Common myeloid progenitor, CD34-positive (primary cell): Measurements from ENCODE around the gene SNAI3.
A peak's percentile ranks its signal among the peaks of the same experiment; 100 is the strongest.

ENCODE experiments used
- CTCF ChIA-PET: fragments of 350-600 bp; sonication (Branson Sonifier 250); formaldehyde crosslinking; loops from one replicate; lab custom pipeline; 2021; ENCODE audit warnings: antibody characterized with exemption; lab: Charles Lee
- POLR2A ChIA-PET: fragments of 350-600 bp; sonication (Branson Sonifier 250); formaldehyde crosslinking; loops from one replicate; lab custom pipeline; 2021; ENCODE audit warnings: antibody characterized with exemption; lab: Charles Lee
- DNase-seq, 3 donors: peaks; one replicate each; pipeline versions ENCODE4 v3.0.0 to v3.0.0-alpha.2; 2013
- H3K27ac ChIP-seq, 2 experiments: 1 replicate in 1 of 2; 2 replicates in 1 of 2; pipeline ENCODE4 v1.7.0; 2013; ENCODE audit warnings: inconsistent platforms in 2 of 2, low read length in 2 of 2, mild to moderate bottlenecking in 2 of 2, low read depth in 1 of 2, moderate library complexity in 1 of 2; ENCODE audit not compliant: severe bottlenecking in 2 of 2, insufficient read depth in 1 of 2, poor library complexity in 1 of 2
- H3K27me3 ChIP-seq, 5 experiments: replicated peaks in 2 of 5; 1 replicate in 3 of 5; 2 replicates in 2 of 5; pipeline versions ENCODE4 v1.6.1 to v1.7.0; 2013; ENCODE audit warnings: low read length in 4 of 5, mild to moderate bottlenecking in 2 of 5, moderate library complexity in 2 of 5, inconsistent platforms in 1 of 5; ENCODE audit not compliant: insufficient read depth in 5 of 5, control insufficient read depth in 4 of 5
- H3K36me3 ChIP-seq, 4 experiments: 1 replicate in 2 of 4; 2 replicates in 2 of 4; pipeline versions ENCODE4 v1.6.1 to v1.7.0; 2013; ENCODE audit warnings: low read length in 3 of 4, control low read depth in 1 of 4, mild to moderate bottlenecking in 1 of 4; ENCODE audit not compliant: control insufficient read depth in 4 of 4, insufficient read depth in 4 of 4
- H3K4me1 ChIP-seq, 4 experiments: 1 replicate in 3 of 4; 2 replicates in 1 of 4; pipeline versions ENCODE4 v1.6.1 to v1.7.1; 2013; ENCODE audit warnings: low read length in 3 of 4, mild to moderate bottlenecking in 3 of 4, control low read depth in 1 of 4, inconsistent platforms in 1 of 4, moderate library complexity in 1 of 4; ENCODE audit not compliant: control insufficient read depth in 4 of 4, insufficient read depth in 4 of 4; ENCODE audit errors: control extremely low read depth in 1 of 4
- H3K4me3 ChIP-seq, 7 experiments: 1 replicate in 4 of 7; 2 replicates in 3 of 7; pipeline versions ENCODE4 v1.5.1 to v1.7.0; 2013; ENCODE audit warnings: mild to moderate bottlenecking in 7 of 7, low read length in 6 of 7, moderate library complexity in 6 of 7, inconsistent platforms in 2 of 7, low read depth in 2 of 7, control low read depth in 1 of 7; ENCODE audit not compliant: insufficient read depth in 4 of 7, control insufficient read depth in 1 of 7; ENCODE audit errors: extremely low read depth in 1 of 7
- H3K9me3 ChIP-seq, 5 experiments: 1 replicate in 4 of 5; 2 replicates in 1 of 5; pipeline versions ENCODE4 v1.6.1 to v1.7.1; 2013; ENCODE audit warnings: low read length in 4 of 5, mild to moderate bottlenecking in 2 of 5, inconsistent platforms in 1 of 5, low read depth in 1 of 5, moderate library complexity in 1 of 5; ENCODE audit not compliant: control insufficient read depth in 4 of 5, insufficient read depth in 2 of 5; ENCODE audit errors: control extremely low read depth in 1 of 5
- WGBS: methylation state at CpG from one replicate; pipeline ENCODE4 v1.1.5; 2013; ENCODE audit not compliant: insufficient coverage; 5-methylcytosine and 5-hydroxymethylcytosine counted together

The SNAI3 gene

DNA sequence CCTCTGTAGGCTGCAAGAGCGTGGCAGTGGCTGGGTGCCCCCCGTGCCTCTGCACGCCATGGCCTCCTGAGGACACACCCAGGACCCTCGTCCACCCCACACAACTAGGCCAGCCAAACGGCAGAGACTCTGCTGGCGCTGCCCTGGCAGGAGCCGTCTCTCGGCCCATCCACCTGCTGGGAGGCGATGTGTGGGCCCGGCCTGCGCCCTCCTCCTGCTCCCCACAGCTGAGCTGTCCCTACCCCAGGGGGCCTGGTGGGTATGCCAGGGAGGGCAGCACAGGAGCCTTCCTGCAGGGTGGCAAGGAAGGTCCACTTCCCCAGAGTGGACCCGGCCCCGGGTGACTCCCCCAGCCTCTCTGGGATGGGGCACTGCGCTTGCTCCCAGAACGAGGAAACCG lies 12.9 kb upstream of the SNAI3 start:
- CTCF ChIA-PET: interaction anchor here (2.0 to 3.6 kb wide), 2 partner anchors 11 to 14 kb away, joined by 7 to 24 read pairs; no protein-coding TSS in a partner anchor
- H3K4me1 ChIP-seq: peaks cover 2 to 62% (median 56%) of the 10 kb centered on the region in 4 experiments
- peaks cover 0 to 70% (median 40%) of the 10 kb centered on the region in 4 experiments for H3K36me3 ChIP-seq
- no peak overlapping the region for H3K27ac ChIP-seq
- WGBS: 95% methylated on average over 14 of the region's 16 CpGs
- no peak overlapping the region for H3K4me3 ChIP-seq
- H3K9me3 ChIP-seq: no peaks in the 10 kb centered on the region
- H3K27me3 ChIP-seq: no peaks in the 10 kb centered on the region
- POLR2A ChIA-PET: no interaction called here
- DNase-seq: no peak

DNA sequence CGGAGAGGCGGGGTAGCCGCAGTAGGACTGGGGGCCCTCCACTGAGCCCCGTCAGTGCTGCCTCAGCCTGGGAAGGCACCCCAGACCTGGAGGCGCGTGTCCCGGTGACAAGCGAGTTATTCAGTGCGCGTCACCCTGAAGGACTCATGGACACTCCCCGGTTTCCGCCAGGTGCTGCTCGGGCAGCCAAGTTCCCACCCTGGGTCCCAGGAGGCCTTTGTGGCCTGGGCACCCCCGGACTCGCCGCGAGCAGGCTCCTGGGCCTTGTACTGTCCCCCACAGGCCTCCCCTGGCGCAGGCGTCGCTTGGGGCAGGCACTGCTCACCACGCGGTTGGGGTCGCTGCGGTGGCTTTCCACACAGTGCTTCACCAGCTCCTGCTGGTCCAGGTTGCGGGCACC lies 12.3 kb upstream of the SNAI3 start:
- Histone ChIP-seq H3K9me3 (no peaks in the 10 kb centered on the region), H3K27me3 (no peaks in the 10 kb centered on the region), H3K27ac (no peak overlapping the region), H3K36me3 (peaks cover 0 to 70% (median 40%) of the 10 kb centered on the region in 4 experiments), H3K4me1 (peaks cover 0 to 62% (median 54%) of the 10 kb centered on the region in 4 experiments), H3K4me3 (no peak overlapping the region)
- DNase-seq: no peak
- CTCF ChIA-PET: interaction anchor here (2.0 kb wide), 1 partner anchor 14 kb away, joined by 7 read pairs; no protein-coding TSS in a partner anchor
- POLR2A ChIA-PET: no interaction called here
- 95% methylated on average over 23 of the region's 25 CpGs for WGBS

DNA sequence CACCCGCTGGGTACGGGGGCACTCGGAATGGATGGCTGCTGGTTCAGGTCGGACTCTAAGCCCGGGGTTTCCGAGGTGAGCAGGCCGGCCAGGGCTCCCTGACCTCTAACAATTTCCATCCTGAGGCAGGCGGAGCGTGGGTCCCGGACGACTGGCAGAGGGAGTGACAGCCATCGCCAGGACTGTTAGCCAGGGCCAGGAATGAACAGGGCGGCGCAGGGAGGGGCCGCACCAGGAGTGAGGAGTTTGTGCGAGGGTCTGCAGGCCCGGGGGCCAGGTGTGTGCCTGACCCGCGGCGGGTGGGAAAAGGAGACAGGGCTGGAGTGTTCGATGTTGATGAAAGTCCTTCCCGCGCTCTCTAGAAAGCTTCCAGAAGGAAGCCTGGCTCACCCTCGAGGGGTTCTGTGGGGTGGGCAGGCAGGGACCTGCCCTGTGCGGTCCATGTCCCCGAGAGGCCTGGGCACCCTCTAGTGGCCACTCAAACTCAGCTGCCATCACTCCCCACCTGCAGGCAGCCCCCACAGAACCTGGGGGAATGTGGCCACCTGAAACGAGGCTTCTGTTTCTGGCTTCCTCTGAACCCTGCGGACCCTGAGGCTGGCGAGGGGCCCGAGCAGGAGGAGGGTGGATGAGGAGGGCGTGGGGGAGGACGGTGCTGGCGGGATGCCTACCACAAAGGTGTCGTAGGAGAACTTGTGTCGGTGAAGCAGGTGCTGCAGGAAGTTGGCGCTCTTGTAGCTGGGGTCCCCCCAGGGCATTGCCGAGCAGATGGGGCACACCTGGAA lies 11.7 kb upstream of the SNAI3 start:
- no peak overlapping the region for H3K27ac ChIP-seq
- ChIA-PET POLR2A (no interaction called here), CTCF (interaction anchor here (2.0 kb wide), 1 partner anchor 13 kb away, joined by 7 read pairs; no protein-coding TSS in a partner anchor)
- peak in 1 of 3 donors; percentile 25 for DNase-seq
- WGBS: 89% methylated on average over 33 of the region's 37 CpGs
- no peaks in the 10 kb centered on the region for H3K9me3 ChIP-seq
- peaks cover 0 to 68% (median 40%) of the 10 kb centered on the region in 4 experiments for H3K36me3 ChIP-seq
- no peak overlapping the region for H3K4me3 ChIP-seq
- H3K4me1 ChIP-seq: peaks cover 0 to 61% (median 54%) of the 10 kb centered on the region in 4 experiments
- no peaks in the 10 kb centered on the region for H3K27me3 ChIP-seq

DNA sequence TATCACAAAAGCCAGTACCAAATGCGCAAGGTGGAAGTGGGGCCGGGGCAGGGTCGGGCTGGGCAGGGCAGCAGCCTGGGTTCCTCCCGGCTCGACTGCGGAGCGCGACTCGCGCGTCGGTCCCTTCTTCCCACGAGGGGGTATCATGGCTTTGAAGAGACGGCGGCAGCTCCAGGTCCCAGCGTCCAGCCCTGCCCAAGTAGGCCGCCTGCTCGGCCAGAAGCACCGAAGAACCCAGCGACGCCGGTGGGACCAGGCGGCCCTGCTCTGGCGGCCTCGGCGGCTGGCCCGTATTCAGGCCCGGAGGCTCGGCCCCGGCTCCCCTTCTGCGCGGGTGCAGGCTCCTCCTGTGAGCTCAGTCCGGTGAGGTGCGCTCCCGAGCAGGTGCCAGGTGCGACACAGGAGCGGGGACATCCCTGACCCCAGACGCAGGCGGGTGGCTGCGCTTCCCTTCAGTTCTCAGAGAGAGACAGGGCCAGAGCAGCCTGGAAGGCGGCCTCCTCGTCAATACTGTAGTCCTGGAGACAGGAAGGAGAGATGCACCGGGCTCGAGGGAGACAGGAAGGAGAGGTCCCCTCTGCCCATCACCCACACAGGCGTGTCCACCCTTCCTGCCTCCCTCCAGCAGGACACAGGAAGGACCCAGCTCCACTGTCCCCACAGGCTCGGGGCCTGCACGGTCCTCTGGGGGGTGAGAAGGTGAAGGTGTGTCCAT lies 11.0 kb upstream of the SNAI3 start:
- no peak overlapping the region for H3K4me3 ChIP-seq
- no peaks in the 10 kb centered on the region for H3K27me3 ChIP-seq
- DNase-seq: no peak
- ChIA-PET CTCF (interaction anchor here (1.1 kb wide), 1 partner anchor 74 kb away, joined by 3 read pairs; no protein-coding TSS in a partner anchor), POLR2A (no interaction called here)
- H3K27ac ChIP-seq: no peak overlapping the region
- H3K9me3 ChIP-seq: no peaks in the 10 kb centered on the region
- H3K4me1 ChIP-seq: peaks cover 0 to 61% (median 54%) of the 10 kb centered on the region in 4 experiments
- 96% methylated on average over 43 of the region's 47 CpGs for WGBS
- peaks cover 0 to 60% (median 40%) of the 10 kb centered on the region in 4 experiments for H3K36me3 ChIP-seq

DNA sequence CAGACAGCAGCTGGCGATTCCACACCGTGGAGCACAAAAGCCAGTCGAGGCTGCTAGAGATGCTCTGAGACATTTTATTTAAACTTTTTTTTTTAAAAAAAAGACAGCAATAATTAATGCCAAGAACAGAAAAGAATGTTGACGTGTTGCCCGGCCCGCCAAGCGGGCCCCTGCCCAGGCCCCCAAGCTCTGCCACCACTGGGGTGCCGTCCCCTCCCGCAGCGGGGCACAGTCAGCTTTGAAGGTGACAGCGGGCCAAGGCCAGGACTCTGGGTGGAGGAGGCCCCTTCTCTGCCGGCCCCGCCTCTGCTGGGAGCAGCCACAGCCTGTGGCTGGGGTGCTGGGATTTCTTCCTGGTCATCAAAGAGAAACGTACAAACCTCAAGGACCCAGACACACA lies 10.1 kb upstream of the SNAI3 start:
- no peak for DNase-seq
- H3K36me3 ChIP-seq: peaks cover 0 to 60% (median 40%) of the 10 kb centered on the region in 4 experiments
- no peaks in the 10 kb centered on the region for H3K9me3 ChIP-seq
- 86% methylated on average over 10 of the region's 14 CpGs for WGBS
- POLR2A ChIA-PET: no interaction called here
- H3K27ac ChIP-seq: no peak overlapping the region
- H3K4me3 ChIP-seq: no peak overlapping the region
- CTCF ChIA-PET: interaction anchor here (1.1 kb wide), 1 partner anchor 75 kb away, joined by 3 read pairs; no protein-coding TSS in a partner anchor
- H3K27me3 ChIP-seq: no peaks in the 10 kb centered on the region
- H3K4me1 ChIP-seq: peaks cover 2 to 61% (median 53%) of the 10 kb centered on the region in 4 experiments

DNA sequence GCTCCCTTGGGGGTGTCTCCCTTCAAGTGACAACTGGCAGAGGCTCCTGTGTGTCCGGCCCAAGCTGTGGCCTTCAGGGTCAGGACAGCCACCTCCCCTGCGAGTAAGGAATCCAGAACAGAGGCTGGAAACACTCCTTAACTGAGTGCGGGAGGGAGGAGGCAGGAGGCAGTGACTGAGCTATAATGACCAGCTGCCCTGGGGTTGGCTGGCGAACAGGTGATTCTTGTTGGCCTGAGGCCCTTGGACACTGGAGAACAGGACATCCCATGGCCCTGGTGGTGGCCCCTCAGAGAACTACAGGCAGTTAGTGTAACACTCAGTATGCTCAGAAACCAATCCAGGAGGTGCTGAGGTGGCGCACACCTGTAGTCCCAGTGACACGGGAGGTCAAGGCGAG lies 9.4 kb upstream of the SNAI3 start:
- H3K9me3 ChIP-seq: no peaks in the 10 kb centered on the region
- no peak overlapping the region for H3K27ac ChIP-seq
- DNase-seq: no peak
- peaks cover 0 to 60% (median 40%) of the 10 kb centered on the region in 4 experiments for H3K36me3 ChIP-seq
- 97% methylated on average over 7 of the region's 7 CpGs for WGBS
- ChIA-PET CTCF (no interaction called here), POLR2A (no interaction called here)
- peaks cover 2 to 63% (median 48%) of the 10 kb centered on the region in 4 experiments for H3K4me1 ChIP-seq
- H3K4me3 ChIP-seq: no peak overlapping the region
- H3K27me3 ChIP-seq: no peaks in the 10 kb centered on the region
